GM11168 (cell line): ENCODE measurements around the gene MRGPRX2.

Experiments used
- in situ Hi-C: fragments of 300-500 bp; cut with MboI; formaldehyde crosslinking; loops from one replicate; pipeline ENCODE4 v1.12.0; 2022; ENCODE audit warnings: low sequenced_read_pairs; ENCODE audit not compliant: unreplicated experiment

The MRGPRX2 gene

GRCh38 chr11:19076744-19077589 lies 16.4 kb upstream of the MRGPRX2 start:
- in situ Hi-C loops: loop anchor here (10.0 kb wide), 1 partner anchor 158 kb away; no protein-coding TSS in a partner anchor

- in situ Hi-C loops: loop anchor here (10.0 kb wide), 1 partner anchor 159 kb away; no protein-coding TSS in a partner anchor
These were observed 15.1 kb upstream of the MRGPRX2 start for GRCh38 chr11:19075636-19076035.

DNA sequence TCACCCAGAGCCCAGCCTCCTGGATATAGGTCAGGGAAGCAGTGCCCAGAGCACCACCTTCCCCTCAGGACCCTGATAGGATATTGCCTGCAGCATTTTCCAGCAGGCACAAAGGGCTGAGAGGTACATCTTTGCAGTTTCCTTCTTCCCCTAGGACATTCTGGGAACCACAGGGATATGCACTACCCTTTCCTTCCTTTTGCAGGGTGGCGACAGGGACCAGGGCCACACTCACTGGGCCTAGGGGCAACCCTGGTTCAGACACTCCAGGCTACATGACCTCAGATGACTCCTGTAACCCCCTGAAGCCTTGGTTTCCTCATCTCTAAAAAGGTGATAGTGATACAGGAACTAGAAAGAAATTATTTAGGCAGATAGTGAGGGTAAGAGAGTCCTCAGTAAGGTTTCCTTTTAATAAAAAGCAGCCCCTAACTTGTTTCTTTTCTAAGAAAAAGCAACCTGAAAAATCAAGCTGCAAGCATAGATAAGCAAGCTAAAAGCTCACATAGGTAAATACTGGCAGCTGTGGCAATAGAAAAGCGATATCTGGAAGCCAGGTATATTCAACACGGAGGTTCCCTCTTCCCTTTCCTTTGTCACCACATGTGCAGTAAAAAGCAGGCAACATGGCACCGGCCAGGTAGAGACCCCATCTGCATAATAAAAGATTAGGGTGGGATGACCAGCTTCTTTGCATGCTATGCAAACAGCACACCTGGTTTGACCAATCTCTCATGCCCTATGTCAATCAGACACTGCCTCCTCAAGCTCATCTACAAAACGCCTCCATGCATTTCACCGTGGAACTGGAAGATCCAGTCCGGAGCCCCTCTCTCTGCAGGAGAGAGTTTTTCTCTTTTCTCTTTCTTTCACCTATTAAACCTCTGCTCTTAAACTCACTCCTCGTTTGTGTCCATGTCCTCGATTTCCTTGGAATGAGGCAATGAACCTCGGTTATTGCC lies 13.2 kb upstream of the MRGPRX2 start:
- in situ Hi-C loops: loop anchor here (10.0 kb wide), 1 partner anchor 161 kb away; no protein-coding TSS in a partner anchor

DNA sequence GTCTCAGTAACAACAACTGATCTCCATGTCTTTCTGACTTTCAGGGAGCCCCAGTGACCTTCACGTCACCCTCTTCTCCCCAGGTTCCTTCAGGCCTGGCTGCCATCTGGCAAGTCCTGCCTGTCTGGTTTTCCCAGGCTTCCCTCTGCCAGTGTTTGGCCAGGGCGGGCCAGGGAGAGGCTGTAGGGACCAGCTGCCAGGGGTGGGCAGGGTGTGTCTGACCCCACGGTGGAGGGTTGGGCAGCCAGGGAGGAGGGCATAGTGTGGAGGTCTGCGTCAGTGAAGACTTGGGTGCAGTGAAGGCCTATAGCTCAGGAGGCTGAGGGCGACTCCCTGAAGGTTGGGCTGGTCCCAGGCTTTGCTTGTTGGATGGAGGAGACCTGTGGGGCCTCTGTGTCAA lies 11.9 kb upstream of the MRGPRX2 start:
- in situ Hi-C loops: loop anchor here (10.0 kb wide), 1 partner anchor 162 kb away; no protein-coding TSS in a partner anchor

GRCh38 chr11:19071255-19071654 lies 10.7 kb upstream of the MRGPRX2 start:
- in situ Hi-C loops: loop anchor here (10.0 kb wide), 1 partner anchor 164 kb away; no protein-coding TSS in a partner anchor

- in situ Hi-C loops: no loop called here
These were observed 684 bp downstream of the MRGPRX2 start for GRCh38 chr11:19059833-19060232.

DNA sequence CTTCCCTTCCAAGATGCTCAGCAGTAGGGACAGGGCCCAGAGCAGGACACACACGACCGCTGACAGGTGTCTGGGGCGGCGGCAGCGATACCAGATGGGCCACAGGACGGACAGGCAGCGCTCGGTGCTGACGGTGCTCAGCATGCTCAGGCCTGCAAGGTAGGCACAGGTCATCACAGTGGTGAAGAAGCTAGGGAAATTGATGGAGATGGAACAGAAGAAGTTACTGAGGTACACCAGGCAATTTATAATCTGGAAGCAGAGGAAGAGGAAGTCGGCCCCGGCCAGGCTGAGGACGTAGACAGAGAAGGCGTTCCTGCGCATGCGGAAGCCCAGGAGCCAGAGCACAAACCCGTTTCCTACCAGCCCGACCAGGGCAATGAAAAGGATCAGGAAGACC lies 4.6 kb downstream of the MRGPRX2 start:
- in situ Hi-C loops: no loop called here

DNA sequence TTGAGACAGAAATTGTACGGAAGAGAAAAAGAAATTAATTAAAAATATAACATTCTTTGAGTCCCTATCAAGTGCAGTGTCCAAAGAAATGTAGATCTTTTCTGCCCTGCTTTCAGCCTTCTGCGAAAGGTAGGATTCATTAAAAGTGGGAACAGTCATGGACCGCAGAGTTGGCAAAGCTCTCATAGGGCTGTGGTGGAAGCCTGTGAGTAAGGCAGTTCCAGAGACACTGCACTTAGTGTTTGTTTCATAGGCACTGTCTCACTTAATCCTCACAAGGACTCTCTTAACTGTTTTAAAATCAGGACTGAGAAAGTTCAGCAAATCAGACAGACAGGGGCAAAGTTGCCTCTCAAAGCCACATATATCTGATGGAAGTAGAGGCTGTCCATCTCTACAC lies 5.5 kb downstream of the MRGPRX2 start:
- in situ Hi-C loops: no loop called here

DNA sequence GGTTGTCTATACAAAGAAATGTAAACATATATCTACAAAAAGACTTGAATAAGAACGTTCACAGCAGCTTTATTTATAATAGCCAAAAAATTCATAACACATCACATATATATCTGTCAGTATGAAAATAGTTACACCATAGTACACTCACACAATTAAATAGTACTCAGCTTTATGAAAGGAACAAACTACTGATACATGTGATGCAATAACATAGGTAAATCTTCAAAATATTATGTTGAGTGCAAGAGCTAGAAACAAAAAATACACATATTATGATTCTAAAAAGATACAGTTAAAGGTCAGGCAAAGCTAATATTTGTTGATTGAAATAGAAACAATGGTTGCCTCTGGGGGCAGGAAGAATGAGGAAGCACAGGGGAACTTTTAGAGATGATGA lies 6.6 kb downstream of the MRGPRX2 start:
- in situ Hi-C loops: no loop called here

- in situ Hi-C loops: no loop called here
These were observed 10.2 kb downstream of the MRGPRX2 start for GRCh38 chr11:19050281-19050680.

- in situ Hi-C loops: no loop called here
These were observed 11.2 kb downstream of the MRGPRX2 start for GRCh38 chr11:19049351-19049750.

DNA sequence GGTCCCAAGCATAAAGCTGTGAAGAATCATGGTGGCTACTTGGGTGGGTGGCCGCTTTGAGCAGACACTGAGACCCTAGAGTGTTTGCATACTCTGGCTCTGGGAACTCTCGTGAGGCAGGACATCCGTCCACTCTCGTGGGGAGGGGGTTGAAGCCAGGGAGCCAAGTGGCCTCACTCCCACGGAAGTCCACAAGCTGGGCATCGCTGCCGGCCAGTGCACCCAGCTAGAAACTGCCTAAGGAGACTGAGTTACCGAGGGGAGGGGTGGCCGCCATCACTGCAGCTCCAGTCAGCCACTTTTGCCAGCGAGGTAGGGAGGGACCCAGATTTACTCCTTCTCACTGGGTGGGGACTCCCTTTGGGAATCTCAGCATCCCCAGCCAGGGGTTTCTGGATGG lies 20.5 kb downstream of the MRGPRX2 start:
- in situ Hi-C loops: no loop called here

DNA sequence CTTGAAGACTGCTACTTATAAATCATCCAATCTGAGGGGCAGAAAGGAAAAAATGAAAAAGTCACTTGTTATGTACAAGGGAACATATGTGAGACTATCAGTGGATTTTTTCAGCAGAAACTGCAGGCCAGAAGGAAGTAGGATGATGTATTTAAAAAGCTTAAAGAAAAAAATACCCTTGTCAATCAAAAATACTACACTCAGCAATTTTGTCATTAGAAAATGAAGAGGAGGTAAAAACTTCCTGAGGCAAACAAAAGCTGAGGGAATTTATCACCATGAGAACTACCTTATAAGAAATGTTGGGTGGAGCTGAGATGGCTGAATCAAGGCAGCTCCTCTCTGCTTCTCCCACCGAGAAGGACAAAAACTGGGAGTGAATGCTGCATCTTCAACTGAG lies 21.1 kb downstream of the MRGPRX2 start:
- in situ Hi-C loops: no loop called here

- in situ Hi-C loops: no loop called here
These were observed 27.5 kb downstream of the MRGPRX2 start for GRCh38 chr11:19032990-19033389.

GRCh38 chr11:19027829-19028595 lies 32.5 kb downstream of the MRGPRX2 start:
- in situ Hi-C loops: no loop called here

- in situ Hi-C loops: no loop called here
These were observed 33.7 kb downstream of the MRGPRX2 start for GRCh38 chr11:19026862-19027261.

DNA sequence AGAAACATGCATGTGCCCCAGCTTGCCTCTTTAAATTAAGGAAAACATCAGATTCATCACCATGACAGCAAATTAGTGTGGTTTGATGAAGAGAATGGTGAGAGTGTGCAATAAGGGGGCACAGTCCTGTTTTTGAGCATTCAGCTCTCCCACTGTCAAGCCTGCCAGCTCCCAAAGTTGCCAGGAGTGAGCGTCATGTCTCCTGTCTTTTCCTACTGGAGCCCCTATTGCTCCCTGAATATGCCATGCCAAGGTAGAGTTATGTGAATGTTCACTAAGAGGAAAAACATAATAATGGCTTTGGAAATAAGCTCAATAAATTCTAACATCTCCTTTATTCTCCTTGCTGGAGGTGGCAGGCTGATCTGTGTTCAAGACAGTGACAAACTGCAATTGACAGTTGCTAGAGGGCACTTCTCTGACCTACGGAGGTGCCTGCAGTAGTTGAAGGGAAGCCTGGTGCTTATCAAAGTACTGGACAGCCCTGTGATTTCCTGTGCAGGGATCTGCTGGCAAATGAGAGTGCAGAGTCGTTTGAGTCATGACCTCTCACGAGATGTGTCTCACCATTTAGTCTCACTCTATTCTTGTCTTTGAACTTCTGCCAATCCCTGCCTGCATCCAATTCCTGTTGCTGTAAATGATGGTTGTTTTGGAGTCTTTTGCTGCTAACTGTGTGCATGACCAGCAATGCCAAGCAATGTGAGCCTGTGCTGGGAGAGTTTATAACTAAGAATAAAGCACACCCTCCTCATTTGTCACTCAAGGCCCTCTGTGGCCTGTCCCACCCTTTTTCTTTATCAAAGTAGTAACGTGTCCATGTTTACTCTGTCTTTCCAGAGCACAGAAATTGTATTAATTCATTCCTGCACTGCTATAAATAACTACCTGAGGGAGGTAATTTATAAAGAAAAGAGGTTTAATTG lies 34.8 kb downstream of the MRGPRX2 start:
- in situ Hi-C loops: no loop called here

- in situ Hi-C loops: no loop called here
These were observed 39.7 kb downstream of the MRGPRX2 start for GRCh38 chr11:19020831-19021230.

DNA sequence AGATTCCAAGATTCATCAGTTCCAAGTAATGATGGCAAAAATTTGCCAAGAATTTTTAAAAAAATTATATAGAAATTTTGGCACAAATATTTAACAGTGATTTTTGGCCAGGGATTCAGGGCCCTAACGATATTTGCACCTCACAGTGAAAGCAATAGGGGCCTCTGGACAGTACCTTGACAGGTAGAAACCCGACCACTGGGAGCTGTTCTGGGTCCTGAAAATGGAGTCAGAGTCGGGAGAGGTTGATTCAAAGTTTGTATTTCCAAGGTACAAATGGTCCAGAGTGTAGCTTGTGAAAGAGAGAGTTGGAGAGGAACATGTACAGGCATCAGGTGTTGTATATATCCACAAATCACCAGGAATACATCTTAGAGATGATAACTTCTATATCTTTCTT lies 41.6 kb downstream of the MRGPRX2 start:
- in situ Hi-C loops: no loop called here
